ENCODE data around the gene FGF18.

GRCh38 chr5:171481571-171482433 is 62.4 kb downstream of the FGF18 start:
- TF ChIP-seq, protein P1, sequence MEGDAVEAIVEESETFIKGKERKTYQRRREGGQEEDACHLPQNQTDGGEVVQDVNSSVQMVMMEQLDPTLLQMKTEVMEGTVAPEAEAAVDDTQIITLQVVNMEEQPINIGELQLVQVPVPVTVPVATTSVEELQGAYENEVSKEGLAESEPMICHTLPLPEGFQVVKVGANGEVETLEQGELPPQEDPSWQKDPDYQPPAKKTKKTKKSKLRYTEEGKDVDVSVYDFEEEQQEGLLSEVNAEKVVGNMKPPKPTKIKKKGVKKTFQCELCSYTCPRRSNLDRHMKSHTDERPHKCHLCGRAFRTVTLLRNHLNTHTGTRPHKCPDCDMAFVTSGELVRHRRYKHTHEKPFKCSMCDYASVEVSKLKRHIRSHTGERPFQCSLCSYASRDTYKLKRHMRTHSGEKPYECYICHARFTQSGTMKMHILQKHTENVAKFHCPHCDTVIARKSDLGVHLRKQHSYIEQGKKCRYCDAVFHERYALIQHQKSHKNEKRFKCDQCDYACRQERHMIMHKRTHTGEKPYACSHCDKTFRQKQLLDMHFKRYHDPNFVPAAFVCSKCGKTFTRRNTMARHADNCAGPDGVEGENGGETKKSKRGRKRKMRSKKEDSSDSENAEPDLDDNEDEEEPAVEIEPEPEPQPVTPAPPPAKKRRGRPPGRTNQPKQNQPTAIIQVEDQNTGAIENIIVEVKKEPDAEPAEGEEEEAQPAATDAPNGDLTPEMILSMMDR (tag by site-specific recombination; IDR thresholded peaks at IDR 0.05), result no peak
- no peak for TF ChIP-seq YY1 (tag by site-specific recombination; IDR thresholded peaks at IDR 0.05)
- no peak for TF ChIP-seq ZNF837 (tag by site-specific recombination; IDR thresholded peaks at IDR 0.05)
